IMR-90 (cell line): Measurements from ENCODE around the gene OR1K1. TPM values are rescaled to one million over a fixed set of nuclear protein-coding genes. Genes with fewer than 3 reads are reported as not detected.

Experiments used
- ATAC-seq: fragments of 200-7000 bp; cut with Tn5 transposase; 2 replicates; pipeline ENCODE4 v1.9.1; 2020; ENCODE audit warnings: low read depth, mild to moderate bottlenecking, moderate library complexity
- BruUV-seq: library from RNA; stranded (reverse); fragments of 400-500 nt; replicated peaks from 2 replicates; lab custom pipeline; 2021; lab: Mats Ljungman, UMichigan
- CTCF ChIA-PET: fragments of 300-600 bp; formaldehyde crosslinking; extraction: SDS; loops from one replicate; lab custom pipeline; 2021; ENCODE audit warnings: antibody characterized with exemption; lab: Yijun Ruan, JAX
- POLR2A ChIA-PET: fragments of 300-600 bp; sonication (Branson Sonifier 250); formaldehyde crosslinking; loops from one replicate; lab custom pipeline; 2022; ENCODE audit warnings: antibody characterized with exemption; ENCODE audit not compliant: unreplicated experiment; lab: Charles Lee
- DNase-seq: peaks from one replicate; pipeline ENCODE4 v3.0.0; 2013
- H2AFZ ChIP-seq: replicated peaks from 2 replicates; pipeline ENCODE3; 2013; ENCODE audit warnings: low read length, mild to moderate bottlenecking; ENCODE audit not compliant: poor library complexity
- H2AK5ac ChIP-seq: 2 replicates; pipeline ENCODE4 v1.6.1; 2013; ENCODE audit warnings: low read depth, low read length, inconsistent platforms
- H2AK9ac ChIP-seq: replicated peaks from 2 replicates; pipeline ENCODE3; 2013; ENCODE audit warnings: mild to moderate bottlenecking, low read depth, low read length, moderate library complexity; ENCODE audit not compliant: poor library complexity
- H2BK120ac ChIP-seq: 2 replicates; pipeline ENCODE4 v1.6.1; 2013; ENCODE audit warnings: low read depth, low read length, inconsistent platforms
- H2BK15ac ChIP-seq: 3 replicates; pipeline ENCODE4 v1.6.1; 2013; ENCODE audit warnings: low read depth, low read length, inconsistent platforms
- H2BK20ac ChIP-seq: 2 replicates; pipeline ENCODE4 v1.6.1; 2013; ENCODE audit warnings: low read depth, mild to moderate bottlenecking, inconsistent platforms, low read length, moderate library complexity
- H2BK5ac ChIP-seq: 2 replicates; pipeline ENCODE4 v1.6.1; 2013; ENCODE audit warnings: mild to moderate bottlenecking, low read depth, low read length, inconsistent platforms; ENCODE audit not compliant: poor library complexity, severe bottlenecking
- H3K14ac ChIP-seq: replicated peaks from 2 replicates; pipeline ENCODE4 v1.6.1; 2013; ENCODE audit warnings: low read depth, low read length, inconsistent platforms
- H3K18ac ChIP-seq: 2 replicates; pipeline ENCODE4 v1.6.1; 2013; ENCODE audit warnings: low read depth, low read length, control low read depth
- H3K23ac ChIP-seq: 2 replicates; pipeline ENCODE4 v1.6.1; 2013; ENCODE audit warnings: low read depth, low read length, inconsistent platforms
- H3K27ac ChIP-seq: 2 replicates; pipeline ENCODE4 v1.5.1; 2013; ENCODE audit warnings: mild to moderate bottlenecking, control low read depth, low read length; ENCODE audit not compliant: insufficient read depth
- H3K27me3 ChIP-seq: 2 replicates; pipeline ENCODE4 v1.6.1; 2013; ENCODE audit warnings: low read length; ENCODE audit not compliant: control insufficient read depth, insufficient read depth
- H3K36me3 ChIP-seq: 2 replicates; pipeline ENCODE4 v1.6.1; 2013; ENCODE audit warnings: low read length, mixed read lengths; ENCODE audit not compliant: control insufficient read depth, insufficient read depth
- H3K4ac ChIP-seq: 2 replicates; pipeline ENCODE4 v1.6.1; 2013; ENCODE audit warnings: low read depth, low read length, inconsistent platforms
- H3K4me1 ChIP-seq: 2 replicates; pipeline ENCODE4 v1.6.1; 2013; ENCODE audit warnings: low read length, mixed read lengths; ENCODE audit not compliant: control insufficient read depth, insufficient read depth
- H3K4me2 ChIP-seq: 2 replicates; pipeline ENCODE4 v1.6.1; 2013; ENCODE audit warnings: low read depth, mild to moderate bottlenecking, control low read depth, low read length, moderate library complexity
- H3K4me3 ChIP-seq: 2 replicates; pipeline ENCODE4 v1.5.1; 2013; ENCODE audit warnings: low read depth, mild to moderate bottlenecking, control low read depth, low read length, moderate library complexity; ENCODE audit not compliant: insufficient read depth
- H3K56ac ChIP-seq: 2 replicates; pipeline ENCODE4 v1.6.1; 2013; ENCODE audit warnings: low read length, inconsistent platforms; ENCODE audit not compliant: insufficient read depth; ENCODE audit errors: extremely low read depth
- H3K79me1 ChIP-seq, 2 experiments: 2 replicates each; pipeline ENCODE4 v1.6.1; 2013; ENCODE audit warnings: low read length in 2 of 2, inconsistent platforms in 1 of 2, low read depth in 1 of 2
- H3K9ac ChIP-seq: 2 replicates; pipeline ENCODE4 v1.6.1; 2013; ENCODE audit warnings: low read depth, low read length, control low read depth
- H3K9me1 ChIP-seq: 2 replicates; pipeline ENCODE4 v1.6.1; 2013; ENCODE audit warnings: low read length, inconsistent platforms; ENCODE audit not compliant: insufficient read depth
- H3K9me3 ChIP-seq: 2 replicates; pipeline ENCODE4 v1.6.1; 2013; ENCODE audit warnings: low read length; ENCODE audit not compliant: control insufficient read depth, insufficient read depth
- H4K20me1 ChIP-seq: 2 replicates; pipeline ENCODE4 v1.6.1; 2013; ENCODE audit warnings: low read length, inconsistent platforms; ENCODE audit not compliant: insufficient read depth
- H4K5ac ChIP-seq: 2 replicates; pipeline ENCODE4 v1.6.1; 2013; ENCODE audit warnings: mild to moderate bottlenecking, low read depth, low read length, control low read depth
- H4K8ac ChIP-seq, 2 experiments: 2 replicates each; pipeline ENCODE4 v1.6.1; 2013; ENCODE audit warnings: low read depth in 2 of 2, low read length in 2 of 2, control low read depth in 1 of 2, inconsistent platforms in 1 of 2
- H4K91ac ChIP-seq: 2 replicates; pipeline ENCODE4 v1.6.1; 2013; ENCODE audit warnings: low read depth, low read length, inconsistent platforms; ENCODE audit not compliant: insufficient read depth
- CHD1 ChIP-seq: IDR thresholded peaks from 2 replicates; pipeline ENCODE4 v1.6.1; 2012; ENCODE audit warnings: low read depth, low read length, improper control_type of control experiment
- FOS ChIP-seq: fragments of 150-350 bp; IDR thresholded peaks from 2 replicates; pipeline ENCODE4 v1.6.1; 2016; ENCODE audit warnings: low read depth, low read length
- MAFK ChIP-seq: IDR thresholded peaks from 2 replicates; pipeline ENCODE4 v1.6.1; 2012; ENCODE audit warnings: low read depth, low read length, improper control_type of control experiment
- MAZ ChIP-seq: IDR thresholded peaks from 2 replicates; pipeline ENCODE4 v1.6.1; 2012; ENCODE audit warnings: low read depth, mild to moderate bottlenecking, low read length, improper control_type of control experiment, moderate library complexity, borderline replicate concordance
- MXI1 ChIP-seq: IDR thresholded peaks from 2 replicates; pipeline ENCODE4 v1.6.1; 2012; ENCODE audit warnings: low read depth, mild to moderate bottlenecking, low read length, moderate library complexity, borderline replicate concordance
- NFE2L2 ChIP-seq: fragments of 150-350 bp; IDR thresholded peaks from 2 replicates; pipeline ENCODE4 v1.6.1; 2016; ENCODE audit warnings: low read depth, mild to moderate bottlenecking, low read length
- POLR2A ChIP-seq: IDR thresholded peaks from 2 replicates; pipeline ENCODE4 v1.6.1; 2012; ENCODE audit warnings: mild to moderate bottlenecking, low read depth, low read length
- RAD21 ChIP-seq: IDR thresholded peaks from 2 replicates; pipeline ENCODE4 v1.6.1; 2012; ENCODE audit warnings: low read length, improper control_type of control experiment
- RCOR1 ChIP-seq: IDR thresholded peaks from 2 replicates; pipeline ENCODE4 v1.6.1; 2012; ENCODE audit warnings: mild to moderate bottlenecking, low read length, improper control_type of control experiment; ENCODE audit not compliant: insufficient replicate concordance
- RFX5 ChIP-seq: IDR thresholded peaks from 2 replicates; pipeline ENCODE4 v1.8.0; 2012; ENCODE audit warnings: low read depth, mild to moderate bottlenecking, low read length, moderate library complexity
- SMC3 ChIP-seq: fragments of 150-350 bp; IDR thresholded peaks from 2 replicates; pipeline ENCODE4 v1.6.1; 2016; ENCODE audit warnings: low read depth, mild to moderate bottlenecking, antibody characterized with exemption, low read length, moderate library complexity
- WGBS, 2 experiments: methylation state at CpG; one replicate each; pipeline versions ENCODE4 v1.1.5 to v1.1.7; 2013; ENCODE audit warnings: missing lambda C conversion rate in 2 of 2; ENCODE audit not compliant: insufficient read length in 1 of 2; ENCODE audit errors: extremely low coverage in 2 of 2; 5-methylcytosine and 5-hydroxymethylcytosine counted together
- dilution Hi-C: fragments of 300-500 bp; cut with HindIII; formaldehyde crosslinking; loops from one replicate; pipeline ENCODE4 v1.14.3; 2018; ENCODE audit warnings: low sequenced_read_pairs; ENCODE audit not compliant: unreplicated experiment
- in situ Hi-C: fragments of 300-500 bp; cut with MboI; formaldehyde crosslinking; loops from 3 replicates; pipeline ENCODE4 v1.14.3; 2019; ENCODE audit warnings: low sequenced_read_pairs, inconsistent platforms, mixed read lengths
- intact Hi-C: fragments of 100-400 bp; cut with micrococcal nuclease; formaldehyde crosslinking; loops from 2 replicates; pipeline ENCODE4 v1.10.0; 2022
- polyA plus RNA-seq, 3 experiments: library from polyadenylated mRNA; depleted of rRNA; stranded (reverse); fragments of >200 nt; gene quantifications; 2 replicates each; pipeline ENCODE4 v1.2.3, GENCODE V29; 2012; ENCODE audit warnings: low replicate concordance in 1 of 3
- total RNA-seq: library from RNA; depleted of rRNA; stranded (reverse); fragments of >200 nt; gene quantifications from 2 replicates; pipeline ENCODE4 v1.2.3, GENCODE V29; 2012
- TF ChIP-seq, protein P1 (sequence below): conservative IDR thresholded peaks from 2 replicates; pipeline ENCODE4 v1.5.1; 2012; ENCODE audit warnings: mild to moderate bottlenecking, low read depth, low read length, improper control_type of control experiment
- TF ChIP-seq, protein P2 (sequence below): fragments of 150-350 bp; IDR thresholded peaks from 2 replicates; pipeline ENCODE4 v1.6.1; 2017; ENCODE audit warnings: mild to moderate bottlenecking, antibody characterized with exemption, low read length, low read depth

The OR1K1 gene
- total and polyA plus RNA-seq, 2 of the 4 experiments (the other 2 are of a cell fraction), result not detected

DNA sequence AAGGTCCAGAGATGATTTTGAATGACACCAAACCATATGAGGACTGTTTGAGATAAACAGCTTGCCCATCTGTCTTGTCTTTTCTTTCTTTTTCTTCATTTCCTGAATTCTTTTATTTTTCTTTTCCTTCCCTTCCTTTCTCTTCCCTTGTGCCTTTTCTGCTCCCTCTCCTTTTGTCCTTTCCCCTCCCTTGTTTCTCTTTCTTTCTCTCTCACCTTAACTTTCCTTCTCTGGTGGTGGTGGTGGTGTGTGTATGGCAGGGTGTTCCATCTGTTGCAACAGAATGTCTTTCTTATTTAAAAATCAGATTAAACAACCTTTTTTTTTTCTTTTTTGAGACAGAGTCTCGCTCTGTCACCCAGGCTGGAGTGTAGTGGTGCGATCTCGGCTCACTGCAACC, 32.3 kb downstream of the OR1K1 start:
- H2AFZ ChIP-seq, result no peak overlapping the region
- ATAC-seq (no peak), DNase-seq (no peak)
- no peaks in the 10 kb centered on the region for H3K9me1 ChIP-seq
- TF ChIP-seq SMC3, result no peak
- no peak for TF ChIP-seq NFE2L2
- TF ChIP-seq FOS, result no peak
- TF ChIP-seq RAD21, result no peak
- TF ChIP-seq POLR2A, result no peak
- no peak for TF ChIP-seq MXI1
- no peak for TF ChIP-seq RFX5
- TF ChIP-seq, protein P1, sequence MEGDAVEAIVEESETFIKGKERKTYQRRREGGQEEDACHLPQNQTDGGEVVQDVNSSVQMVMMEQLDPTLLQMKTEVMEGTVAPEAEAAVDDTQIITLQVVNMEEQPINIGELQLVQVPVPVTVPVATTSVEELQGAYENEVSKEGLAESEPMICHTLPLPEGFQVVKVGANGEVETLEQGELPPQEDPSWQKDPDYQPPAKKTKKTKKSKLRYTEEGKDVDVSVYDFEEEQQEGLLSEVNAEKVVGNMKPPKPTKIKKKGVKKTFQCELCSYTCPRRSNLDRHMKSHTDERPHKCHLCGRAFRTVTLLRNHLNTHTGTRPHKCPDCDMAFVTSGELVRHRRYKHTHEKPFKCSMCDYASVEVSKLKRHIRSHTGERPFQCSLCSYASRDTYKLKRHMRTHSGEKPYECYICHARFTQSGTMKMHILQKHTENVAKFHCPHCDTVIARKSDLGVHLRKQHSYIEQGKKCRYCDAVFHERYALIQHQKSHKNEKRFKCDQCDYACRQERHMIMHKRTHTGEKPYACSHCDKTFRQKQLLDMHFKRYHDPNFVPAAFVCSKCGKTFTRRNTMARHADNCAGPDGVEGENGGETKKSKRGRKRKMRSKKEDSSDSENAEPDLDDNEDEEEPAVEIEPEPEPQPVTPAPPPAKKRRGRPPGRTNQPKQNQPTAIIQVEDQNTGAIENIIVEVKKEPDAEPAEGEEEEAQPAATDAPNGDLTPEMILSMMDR, result no peak
- no peak for TF ChIP-seq RCOR1
- TF ChIP-seq, protein P2, sequence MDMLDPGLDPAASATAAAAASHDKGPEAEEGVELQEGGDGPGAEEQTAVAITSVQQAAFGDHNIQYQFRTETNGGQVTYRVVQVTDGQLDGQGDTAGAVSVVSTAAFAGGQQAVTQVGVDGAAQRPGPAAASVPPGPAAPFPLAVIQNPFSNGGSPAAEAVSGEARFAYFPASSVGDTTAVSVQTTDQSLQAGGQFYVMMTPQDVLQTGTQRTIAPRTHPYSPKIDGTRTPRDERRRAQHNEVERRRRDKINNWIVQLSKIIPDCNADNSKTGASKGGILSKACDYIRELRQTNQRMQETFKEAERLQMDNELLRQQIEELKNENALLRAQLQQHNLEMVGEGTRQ, result no peak
- TF ChIP-seq MAFK, result no peak
- no peak for TF ChIP-seq MAZ
- no peak for TF ChIP-seq CHD1
- H3K23ac ChIP-seq, result no peak overlapping the region
- H3K9me3 ChIP-seq, result no peaks in the 10 kb centered on the region
- ChIA-PET POLR2A (no interaction called here), CTCF (no interaction called here)
- no peak overlapping the region for H3K27ac ChIP-seq
- H3K9ac ChIP-seq, result no peak overlapping the region
- dilution Hi-C loops, result no loop called here
- H4K91ac ChIP-seq, result no peak overlapping the region
- no peak overlapping the region for H2AK5ac ChIP-seq
- H4K5ac ChIP-seq, result no peak overlapping the region
- H2AK9ac ChIP-seq, result no peak overlapping the region
- no peak overlapping the region for H2BK120ac ChIP-seq
- H3K14ac ChIP-seq, result no peak overlapping the region
- H2BK20ac ChIP-seq, result no peak overlapping the region
- no TSS peak for BruUV-seq
- H3K56ac ChIP-seq, result no peak overlapping the region
- no peaks in the 10 kb centered on the region; the same call in 1 of the 2 replicates for H3K4me1 ChIP-seq
- no peak overlapping the region for H3K4ac ChIP-seq
- H3K36me3 ChIP-seq, result no peaks in the 10 kb centered on the region
- intact Hi-C loops, result no loop called here
- H4K8ac ChIP-seq, result no peak overlapping the region
- no peak overlapping the region for H3K4me2 ChIP-seq
- H3K18ac ChIP-seq, result no peak overlapping the region
- H3K79me1 ChIP-seq, result peaks cover 8% of the 10 kb centered on the region in 2 experiments; a peak in 3 of 4 replicates
- H4K20me1 ChIP-seq, result 0 out of 2 replicates have a peak, but pooled peaks cover 2% of the 10 kb centered on the region
- no peaks in the 10 kb centered on the region for H3K27me3 ChIP-seq
- no peak overlapping the region for H2BK5ac ChIP-seq
- no CpG with 5 or more reads among the region's 3 CpGs for WGBS, 2 experiments
- H3K4me3 ChIP-seq, result no peak overlapping the region
- in situ Hi-C loops, result loop anchor here (25.0 kb wide), 1 partner anchor 505 kb away; no protein-coding TSS in a partner anchor
- H2BK15ac ChIP-seq, result no peak overlapping the region
